Activated naive CD4-positive, alpha-beta T cell treated with Interleukin-2 at 50 U/mL for 16 hours (primary cell): ENCODE results near the gene TBC1D8B.

Experiments
- DNase-seq: peaks from one replicate; pipeline ENCODE4 v3.0.0-alpha.2; 2020

TBC1D8B gene

GRCh38 chrX:106899276-106899675 lies 96.8 kb downstream of the TBC1D8B start:
- no peak for DNase-seq

GRCh38 chrX:106899841-106900240 lies 97.4 kb downstream of the TBC1D8B start:
- no peak for DNase-seq

GRCh38 chrX:106901341-106901740 lies 98.9 kb downstream of the TBC1D8B start:
- no peak for DNase-seq

- DNase-seq = no peak
These were observed 99.3 kb downstream of the TBC1D8B start for GRCh38 chrX:106901781-106902219.

GRCh38 chrX:106902684-106903083 lies 100.2 kb downstream of the TBC1D8B start:
- DNase-seq = no peak

GRCh38 chrX:106903291-106903824 lies 100.9 kb downstream of the TBC1D8B start, which contains the start of gene RIPPLY1:
Gene RIPPLY1 (minus strand): TSS chrX:106903341. CDS start chrX:106903287, 54 bp downstream.
- no peak for DNase-seq

- no peak for DNase-seq
These were observed 101.5 kb downstream of the TBC1D8B start for GRCh38 chrX:106903856-106904528.

GRCh38 chrX:106905064-106905708 lies 102.7 kb downstream of the TBC1D8B start:
- no peak for DNase-seq

- no peak for DNase-seq
These were observed 103.9 kb downstream of the TBC1D8B start for GRCh38 chrX:106906361-106906760.

GRCh38 chrX:106912864-106913263 lies 110.4 kb downstream of the TBC1D8B start:
- no peak for DNase-seq

GRCh38 chrX:106917830-106918500 lies 115.5 kb downstream of the TBC1D8B start:
- DNase-seq = no peak

GRCh38 chrX:106919932-106920452 lies 117.5 kb downstream of the TBC1D8B start, which contains the start of gene CLDN2:
Gene CLDN2 (plus strand): TSS chrX:106920402. CDS start chrX:106928229, 7,827 bp downstream.
- DNase-seq = no peak

GRCh38 chrX:106921637-106922036 lies 119.2 kb downstream of the TBC1D8B start:
- DNase-seq = no peak
